ENCODE data around the gene ADARB1.

The ADARB1 gene

GRCh38 chr21:45234965-45235364 lies 160.6 kb downstream of the ADARB1 start:
- Histone ChIP-seq H3K36me3 (ENCODE audit: insufficient read depth, low read length) (no peaks in the 10 kb centered on the region), H3K9me2 (ENCODE audit: low read depth, low read length) (no peaks in the 10 kb centered on the region), H3K4me2 (ENCODE audit: low read length) (peak overlapping the region; percentile 79), H2AFZ (ENCODE audit: low read length) (no peak overlapping the region), H3K27me3 (ENCODE audit: insufficient read depth, low read length) (no peaks in the 10 kb centered on the region), H3K79me2 (ENCODE audit: insufficient read depth, low read length) (no peaks in the 10 kb centered on the region), H3K4me1 (ENCODE audit: insufficient read depth, low read length, severe bottlenecking) (peaks cover 8% of the 10 kb centered on the region), H4K20me1 (ENCODE audit: insufficient read depth, low read length) (no peaks in the 10 kb centered on the region), H3K27ac (ENCODE audit: low read depth, low read length, poor library complexity, severe bottlenecking) (no peak overlapping the region), H3F3A (ENCODE audit: insufficient read depth, low read length) (no peaks in the 10 kb centered on the region), H3K4me3 (ENCODE audit: low read depth, low read length, poor library complexity, severe bottlenecking) (peak overlapping the region; percentile 80), H3K9ac (ENCODE audit: low read length) (peak overlapping the region; percentile 59; the same call in 1 of the 2 replicates), H3K9me3 (ENCODE audit: low read length) (peaks cover 3% of the 10 kb centered on the region; the same call in 1 of the 2 replicates)
- TF ChIP-seq EZH2 (IDR thresholded peaks at IDR 0.05; ENCODE audit: borderline replicate concordance, low read length) = no peak
- no peak for TF ChIP-seq CTCF (IDR thresholded peaks at IDR 0.05; ENCODE audit: low read length)

- TF ChIP-seq EZH2 (IDR thresholded peaks at IDR 0.05; ENCODE audit: borderline replicate concordance, low read length) (no peak), CTCF (IDR thresholded peaks at IDR 0.05; ENCODE audit: low read length) (no peak)
- H3K4me1 ChIP-seq (ENCODE audit: insufficient read depth, low read length, severe bottlenecking) = peaks cover 8% of the 10 kb centered on the region
- no peaks in the 10 kb centered on the region for H3K9me2 ChIP-seq (ENCODE audit: low read depth, low read length)
- no peaks in the 10 kb centered on the region for H3K27me3 ChIP-seq (ENCODE audit: insufficient read depth, low read length)
- no peak overlapping the region for H3K9ac ChIP-seq (ENCODE audit: low read length)
- H3K27ac ChIP-seq (ENCODE audit: low read depth, low read length, poor library complexity, severe bottlenecking) = no peak overlapping the region
- H3K4me2 ChIP-seq (ENCODE audit: low read length) = no peak overlapping the region
- H3F3A ChIP-seq (ENCODE audit: insufficient read depth, low read length) = no peaks in the 10 kb centered on the region
- H2AFZ ChIP-seq (ENCODE audit: low read length) = no peak overlapping the region
- no peaks in the 10 kb centered on the region for H3K79me2 ChIP-seq (ENCODE audit: insufficient read depth, low read length)
- H3K36me3 ChIP-seq (ENCODE audit: insufficient read depth, low read length) = no peaks in the 10 kb centered on the region
- H3K4me3 ChIP-seq (ENCODE audit: low read depth, low read length, poor library complexity, severe bottlenecking) = no peak overlapping the region
- H4K20me1 ChIP-seq (ENCODE audit: insufficient read depth, low read length) = no peaks in the 10 kb centered on the region
- H3K9me3 ChIP-seq (ENCODE audit: low read length) = peaks cover 3% of the 10 kb centered on the region; the same call in 1 of the 2 replicates
Measured at GRCh38 chr21:45235488-45235887, 161.1 kb downstream of the ADARB1 start.

GRCh38 chr21:45236481-45236880 lies 162.1 kb downstream of the ADARB1 start:
- Histone ChIP-seq H3F3A (ENCODE audit: insufficient read depth, low read length) (no peaks in the 10 kb centered on the region), H3K9ac (ENCODE audit: low read length) (no peak overlapping the region), H3K36me3 (ENCODE audit: insufficient read depth, low read length) (no peaks in the 10 kb centered on the region), H3K4me3 (ENCODE audit: low read depth, low read length, poor library complexity, severe bottlenecking) (no peak overlapping the region), H4K20me1 (ENCODE audit: insufficient read depth, low read length) (no peaks in the 10 kb centered on the region), H3K4me1 (ENCODE audit: insufficient read depth, low read length, severe bottlenecking) (peaks cover 8% of the 10 kb centered on the region), H3K9me2 (ENCODE audit: low read depth, low read length) (no peaks in the 10 kb centered on the region), H3K4me2 (ENCODE audit: low read length) (no peak overlapping the region), H3K27ac (ENCODE audit: low read depth, low read length, poor library complexity, severe bottlenecking) (no peak overlapping the region), H3K79me2 (ENCODE audit: insufficient read depth, low read length) (no peaks in the 10 kb centered on the region), H2AFZ (ENCODE audit: low read length) (no peak overlapping the region), H3K27me3 (ENCODE audit: insufficient read depth, low read length) (no peaks in the 10 kb centered on the region), H3K9me3 (ENCODE audit: low read length) (peaks cover 3% of the 10 kb centered on the region; the same call in 1 of the 2 replicates)
- no peak for TF ChIP-seq EZH2 (IDR thresholded peaks at IDR 0.05; ENCODE audit: borderline replicate concordance, low read length)
- TF ChIP-seq CTCF (IDR thresholded peaks at IDR 0.05; ENCODE audit: low read length) = no peak

All from OCI-LY1 (cell line).